K562 (cell line): ENCODE measurements around the gene MON1A. TPM values are rescaled to one million over a fixed set of nuclear protein-coding genes. Genes with fewer than 3 reads are reported as not detected.
A peak's percentile ranks its signal among the peaks of the same experiment; 100 is the strongest.

Source experiments
- CEBPZ ChIP-seq: fragments of 150-350 bp; IDR thresholded peaks from 2 replicates; pipeline ENCODE4 v1.6.1; 2014; ENCODE audit warnings: low read depth, mild to moderate bottlenecking, low read length, borderline replicate concordance
- ELF4 ChIP-seq: fragments of 450-650 bp; formaldehyde crosslinking; IDR thresholded peaks from 2 replicates; pipeline ENCODE4 v1.4.0; 2022; ENCODE audit warnings: missing genetic modification characterization
- GABPB1 ChIP-seq: sonication (generic); formaldehyde crosslinking; IDR thresholded peaks from 2 replicates; pipeline ENCODE4 v1.8.0; 2022; ENCODE audit warnings: mild to moderate bottlenecking, missing genetic modification reagents
- HNRNPL ChIP-seq: fragments of 200-400 bp; formaldehyde crosslinking; IDR thresholded peaks from 2 replicates; pipeline ENCODE4 v1.6.1; 2017; ENCODE audit warnings: low read depth, mild to moderate bottlenecking, low read length
- JUND ChIP-seq, 2 experiments: IDR thresholded peaks; 2 replicates in 1 of 2; 3 replicates in 1 of 2; pipeline ENCODE4 v1.6.1; 2011; ENCODE audit warnings: borderline replicate concordance in 2 of 2, low read depth in 2 of 2, low read length in 2 of 2, improper control_type of control experiment in 1 of 2, missing biosample characterization in 1 of 2, missing genetic modification characterization in 1 of 2, missing genetic modification reagents in 1 of 2
- NBN ChIP-seq: fragments of 450-650 bp; IDR thresholded peaks from 2 replicates; pipeline ENCODE4 v1.6.1; 2016; ENCODE audit warnings: low read depth, mild to moderate bottlenecking
- NRF1 ChIP-seq, 2 experiments: fragments of 450-650 bp; IDR thresholded peaks in 1 of 2; conservative IDR thresholded peaks in 1 of 2; 2 replicates each; pipeline ENCODE4 v1.6.1; 2014; ENCODE audit warnings: mild to moderate bottlenecking in 2 of 2
- PBX2 ChIP-seq, 2 experiments: IDR thresholded peaks in 1 of 2; conservative IDR thresholded peaks in 1 of 2; 2 replicates each; pipeline ENCODE4 v1.6.1; 2016; ENCODE audit warnings: low read depth in 2 of 2, mild to moderate bottlenecking in 1 of 2, missing compliant biosample characterization in 1 of 2, missing genetic modification characterization in 1 of 2, moderate library complexity in 1 of 2
- RCOR1 ChIP-seq, 2 experiments: IDR thresholded peaks; 2 replicates each; pipeline ENCODE4 v1.6.1; 2012; ENCODE audit warnings: low read depth in 2 of 2, low read length in 2 of 2, borderline replicate concordance in 1 of 2, improper control_type of control experiment in 1 of 2
- TAF9B ChIP-seq: fragments of 450-650 bp; IDR thresholded peaks from 2 replicates; pipeline ENCODE4 v1.6.1; 2018; ENCODE audit warnings: mild to moderate bottlenecking; ENCODE audit not compliant: partially characterized antibody
- TEAD1 ChIP-seq, 2 experiments: fragments of 450-650 bp in 1 of 2; sonication (generic) in 1 of 2; formaldehyde crosslinking; IDR thresholded peaks; 2 replicates each; pipeline versions ENCODE4 v1.4.0 to v1.8.0; 2020 to 2022; ENCODE audit warnings: mild to moderate bottlenecking in 2 of 2, missing genetic modification reagents in 1 of 2
- ZBTB12 ChIP-seq: fragments of 250-450 bp; sonication (Bioruptor Pico); IDR thresholded peaks from 2 replicates; pipeline ENCODE4 v1.4.0; 2020
- ZBTB7A ChIP-seq: IDR thresholded peaks from 2 replicates; pipeline ENCODE4 v1.6.1; 2011; ENCODE audit warnings: low read depth, mild to moderate bottlenecking, low read length, moderate library complexity, borderline replicate concordance; ENCODE audit not compliant: control insufficient read depth
- polyA plus RNA-seq, 8 experiments: library from polyadenylated mRNA; depleted of rRNA in 4 of 8; stranded (reverse) in 5 of 8; unstranded in 3 of 8; fragments of >200 nt; fragmentation: Nextera tagmentation in 2 of 8; fragmentation: Illumina TruSeq in 1 of 8; extraction: Ambion mirVana in 2 of 8; extraction: Trizol in 1 of 8; gene quantifications; 2 replicates each; pipeline versions ENCODE4 v1.2.1 to v1.2.3, GENCODE V29; 2011 to 2014; ENCODE audit warnings: inconsistent platforms in 1 of 8, missing spikeins in 1 of 8
- total RNA-seq, 7 experiments: library from RNA; depleted of rRNA in 6 of 7; stranded (reverse); fragments of >200 nt in 6 of 7; fragmentation: Illumina TruSeq in 2 of 7; extraction: Trizol in 2 of 7; gene quantifications; 2 replicates each; pipeline versions ENCODE4 v1.2.1 to v1.2.3, GENCODE V29; 2011 to 2021; ENCODE audit warnings: low replicate concordance in 1 of 7
- TF ChIP-seq, protein P1 (sequence below): sonication (generic); formaldehyde crosslinking; IDR thresholded peaks from 2 replicates; pipeline ENCODE4 v1.8.0; 2022; ENCODE audit warnings: mild to moderate bottlenecking, missing genetic modification reagents

Gene MON1A
- total and polyA plus RNA-seq, 9 of the 15 experiments (the other 6 are each of a cell fraction or from before 2014, with no cell fraction given), result 1.1 to 13.8 (median 6.8) TPM

GRCh38 chr3:49930922-49931321 lies 1.3 kb upstream of the MON1A start (continued):
- TF ChIP-seq PBX2 (CRISPR knock-in tag; IDR thresholded peaks at IDR 0.05; ENCODE audit: low read depth) (no peak), PBX2 (tag; conservative IDR thresholded peaks at IDR 0.05; ENCODE audit: low read depth) (no peak), TAF9B (no peak), TEAD1 (CRISPR knock-in tag; IDR thresholded peaks at IDR 0.05) (no peak), NRF1 (conservative IDR thresholded peaks at IDR 0.05 in 1 of 2, IDR thresholded peaks at IDR 0.05 in 1 of 2) (no peak), GABPB1 (CRISPR knock-in tag) (no peak), NBN (no peak), ZBTB7A (no peak), JUND (IDR thresholded peaks at IDR 0.05; ENCODE audit: borderline replicate concordance, low read depth, low read length) (0 out of 2 replicates have a peak, but pooled peaks have one; percentile 25), JUND (tag; IDR thresholded peaks at IDR 0.05; ENCODE audit: borderline replicate concordance, low read depth, low read length) (no peak; the same call in 2 of the 3 replicates), ELF4 (CRISPR knock-in tag) (no peak), RCOR1 (IDR thresholded peaks at IDR 0.05; ENCODE audit: borderline replicate concordance in 1 of 2, low read depth in 2 of 2, low read length in 2 of 2) (0 out of 4 replicates have a peak, but pooled peaks of 1 of the 2 experiments have one; percentile 13), ZBTB12 (no peak), CEBPZ (no peak), HNRNPL (no peak)
- TF ChIP-seq, protein P1, sequence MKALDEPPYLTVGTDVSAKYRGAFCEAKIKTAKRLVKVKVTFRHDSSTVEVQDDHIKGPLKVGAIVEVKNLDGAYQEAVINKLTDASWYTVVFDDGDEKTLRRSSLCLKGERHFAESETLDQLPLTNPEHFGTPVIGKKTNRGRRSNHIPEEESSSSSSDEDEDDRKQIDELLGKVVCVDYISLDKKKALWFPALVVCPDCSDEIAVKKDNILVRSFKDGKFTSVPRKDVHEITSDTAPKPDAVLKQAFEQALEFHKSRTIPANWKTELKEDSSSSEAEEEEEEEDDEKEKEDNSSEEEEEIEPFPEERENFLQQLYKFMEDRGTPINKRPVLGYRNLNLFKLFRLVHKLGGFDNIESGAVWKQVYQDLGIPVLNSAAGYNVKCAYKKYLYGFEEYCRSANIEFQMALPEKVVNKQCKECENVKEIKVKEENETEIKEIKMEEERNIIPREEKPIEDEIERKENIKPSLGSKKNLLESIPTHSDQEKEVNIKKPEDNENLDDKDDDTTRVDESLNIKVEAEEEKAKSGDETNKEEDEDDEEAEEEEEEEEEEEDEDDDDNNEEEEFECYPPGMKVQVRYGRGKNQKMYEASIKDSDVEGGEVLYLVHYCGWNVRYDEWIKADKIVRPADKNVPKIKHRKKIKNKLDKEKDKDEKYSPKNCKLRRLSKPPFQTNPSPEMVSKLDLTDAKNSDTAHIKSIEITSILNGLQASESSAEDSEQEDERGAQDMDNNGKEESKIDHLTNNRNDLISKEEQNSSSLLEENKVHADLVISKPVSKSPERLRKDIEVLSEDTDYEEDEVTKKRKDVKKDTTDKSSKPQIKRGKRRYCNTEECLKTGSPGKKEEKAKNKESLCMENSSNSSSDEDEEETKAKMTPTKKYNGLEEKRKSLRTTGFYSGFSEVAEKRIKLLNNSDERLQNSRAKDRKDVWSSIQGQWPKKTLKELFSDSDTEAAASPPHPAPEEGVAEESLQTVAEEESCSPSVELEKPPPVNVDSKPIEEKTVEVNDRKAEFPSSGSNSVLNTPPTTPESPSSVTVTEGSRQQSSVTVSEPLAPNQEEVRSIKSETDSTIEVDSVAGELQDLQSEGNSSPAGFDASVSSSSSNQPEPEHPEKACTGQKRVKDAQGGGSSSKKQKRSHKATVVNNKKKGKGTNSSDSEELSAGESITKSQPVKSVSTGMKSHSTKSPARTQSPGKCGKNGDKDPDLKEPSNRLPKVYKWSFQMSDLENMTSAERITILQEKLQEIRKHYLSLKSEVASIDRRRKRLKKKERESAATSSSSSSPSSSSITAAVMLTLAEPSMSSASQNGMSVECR (CRISPR knock-in tag), result no peak
